ENCODE measurements around the gene PROCA1.

DNA sequence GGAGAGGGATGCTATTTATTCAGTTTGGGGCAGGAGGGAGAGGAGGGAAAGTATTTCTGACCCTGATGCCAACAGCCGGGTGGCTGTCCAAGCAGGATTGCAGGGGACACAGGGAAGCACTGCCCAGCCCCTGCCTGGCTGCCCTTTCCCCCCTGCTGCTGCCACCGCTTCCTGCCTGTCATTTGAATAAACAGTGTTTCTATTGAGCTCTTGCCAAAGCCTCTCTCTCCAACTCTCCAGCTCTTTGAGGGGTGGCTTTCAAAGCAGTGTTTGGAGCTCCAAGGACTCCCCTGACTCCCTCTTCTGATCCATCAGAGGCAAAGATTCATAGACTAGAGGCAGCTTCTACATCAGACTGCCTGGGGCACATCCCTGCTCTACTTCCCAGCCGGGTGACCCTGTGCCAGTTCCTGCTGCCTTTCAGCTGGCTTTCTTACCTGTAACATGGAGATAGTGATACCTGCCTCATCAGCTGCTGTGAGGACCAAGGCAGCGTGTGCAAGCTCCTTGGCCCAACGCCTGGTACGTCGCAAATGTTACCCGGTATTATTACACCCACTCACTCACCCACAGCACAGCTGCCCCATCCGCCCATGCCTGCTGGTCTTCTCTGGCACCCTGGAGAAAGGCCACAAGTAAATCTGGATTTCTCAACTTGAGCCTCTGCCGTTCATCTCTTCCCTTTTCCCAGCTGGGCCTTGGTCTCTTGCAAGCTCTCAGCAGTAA lies 9.5 kb downstream of the PROCA1 start:
- TF ChIP-seq POLR2A (IDR thresholded peaks at IDR 0.05; ENCODE audit: low read length) (no peak), GATA1 (IDR thresholded peaks at IDR 0.05; ENCODE audit: low read depth, low read length) (no peak)

Data from erythroblast (primary cell).